OCI-LY1 (cell line): ENCODE results near the gene FBXO5.

Experiments used
- EZH2 ChIP-seq: fragments of 200-600 bp; sonication (generic), shearing (Covaris generic); IDR thresholded peaks from 2 replicates; pipeline ENCODE4 v1.8.0; 2017; ENCODE audit warnings: borderline replicate concordance, mixed run types, mild to moderate bottlenecking, antibody characterized with exemption, low read length, moderate library complexity, mixed read lengths
- TF ChIP-seq, protein P1 (sequence below): fragments of 200-600 bp; sonication (generic), shearing (Covaris generic); IDR thresholded peaks from 2 replicates; pipeline ENCODE4 v1.5.1; 2017; ENCODE audit warnings: mild to moderate bottlenecking, antibody characterized with exemption, low read length, moderate library complexity, mixed read lengths

- TF ChIP-seq, protein P1, sequence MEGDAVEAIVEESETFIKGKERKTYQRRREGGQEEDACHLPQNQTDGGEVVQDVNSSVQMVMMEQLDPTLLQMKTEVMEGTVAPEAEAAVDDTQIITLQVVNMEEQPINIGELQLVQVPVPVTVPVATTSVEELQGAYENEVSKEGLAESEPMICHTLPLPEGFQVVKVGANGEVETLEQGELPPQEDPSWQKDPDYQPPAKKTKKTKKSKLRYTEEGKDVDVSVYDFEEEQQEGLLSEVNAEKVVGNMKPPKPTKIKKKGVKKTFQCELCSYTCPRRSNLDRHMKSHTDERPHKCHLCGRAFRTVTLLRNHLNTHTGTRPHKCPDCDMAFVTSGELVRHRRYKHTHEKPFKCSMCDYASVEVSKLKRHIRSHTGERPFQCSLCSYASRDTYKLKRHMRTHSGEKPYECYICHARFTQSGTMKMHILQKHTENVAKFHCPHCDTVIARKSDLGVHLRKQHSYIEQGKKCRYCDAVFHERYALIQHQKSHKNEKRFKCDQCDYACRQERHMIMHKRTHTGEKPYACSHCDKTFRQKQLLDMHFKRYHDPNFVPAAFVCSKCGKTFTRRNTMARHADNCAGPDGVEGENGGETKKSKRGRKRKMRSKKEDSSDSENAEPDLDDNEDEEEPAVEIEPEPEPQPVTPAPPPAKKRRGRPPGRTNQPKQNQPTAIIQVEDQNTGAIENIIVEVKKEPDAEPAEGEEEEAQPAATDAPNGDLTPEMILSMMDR: no peak
- no peak for TF ChIP-seq EZH2
Measured at GRCh38 chr6:153013438-153013837, 30.6 kb upstream of the FBXO5 start.
